ENCODE measurements around the gene COPZ1.

COPZ1 gene

DNA sequence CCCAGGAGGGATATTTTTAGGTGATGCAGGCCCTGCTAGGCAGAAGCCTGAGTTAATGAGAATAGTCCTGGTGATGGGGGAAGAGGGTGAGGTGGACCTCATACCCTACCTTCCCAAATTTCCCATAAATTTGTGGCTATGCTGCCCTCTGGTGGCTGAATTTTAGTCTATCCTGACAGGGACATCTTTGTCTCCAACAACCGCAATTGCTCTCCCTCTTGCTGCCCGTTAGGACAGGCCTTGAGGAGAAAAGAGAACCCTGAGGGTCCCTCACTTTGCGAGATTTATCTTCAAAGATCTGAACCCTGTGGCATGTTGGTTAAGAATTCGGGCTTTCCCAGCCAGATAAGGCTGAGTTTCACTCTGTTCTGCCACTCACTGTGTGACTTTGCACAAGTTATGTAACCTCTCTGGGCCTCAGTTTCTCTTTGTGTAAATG is 69.4 kb downstream of the COPZ1 start:
- DNase-seq (ENCODE audit: low read depth in 2 of 2) = peak in 1 of 2 experiments; percentile 29

DNA sequence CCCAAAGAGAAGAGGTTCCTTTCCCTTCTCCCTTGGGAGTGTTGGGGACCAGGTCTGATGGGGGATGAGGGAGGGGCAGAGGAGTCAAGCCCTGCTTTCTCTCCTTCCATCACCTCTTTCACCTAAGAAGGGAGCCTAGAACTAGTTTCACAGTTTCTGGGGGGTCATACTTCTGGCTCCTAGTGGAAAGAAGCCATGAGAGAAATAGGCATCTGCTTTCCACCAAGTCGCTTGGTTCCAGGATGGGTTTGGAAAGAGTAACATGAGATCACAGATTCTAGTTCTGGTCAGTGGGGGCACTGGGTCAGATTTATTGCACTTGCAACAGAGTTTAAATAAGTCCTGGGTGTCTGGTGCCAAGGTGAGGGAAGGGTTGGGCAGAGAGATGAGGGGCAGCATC is 70.1 kb downstream of the COPZ1 start:
- DNase-seq (ENCODE audit: low read depth in 2 of 2) = no peak

DNA sequence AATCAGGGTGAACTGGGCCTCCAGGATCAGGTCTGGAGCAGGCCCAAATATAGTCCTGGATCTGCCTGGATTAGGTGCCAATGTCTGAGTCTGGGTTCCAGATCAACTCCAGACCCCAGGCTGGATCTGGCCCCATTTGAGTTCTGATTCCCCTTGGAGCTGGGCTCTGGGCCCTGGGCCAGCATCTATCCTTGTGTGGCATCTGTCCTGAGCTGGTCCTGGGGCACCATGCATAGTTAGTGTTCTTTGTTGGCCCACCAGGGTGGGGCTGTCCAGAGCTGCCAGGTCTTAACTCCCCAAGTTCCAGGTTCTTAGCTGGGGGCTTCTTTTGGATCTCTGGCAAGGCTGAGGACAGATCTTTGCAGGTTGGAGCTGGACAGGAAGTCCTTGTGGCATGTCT is 70.6 kb downstream of the COPZ1 start:
- no peak for DNase-seq (ENCODE audit: low read depth in 2 of 2)

DNA sequence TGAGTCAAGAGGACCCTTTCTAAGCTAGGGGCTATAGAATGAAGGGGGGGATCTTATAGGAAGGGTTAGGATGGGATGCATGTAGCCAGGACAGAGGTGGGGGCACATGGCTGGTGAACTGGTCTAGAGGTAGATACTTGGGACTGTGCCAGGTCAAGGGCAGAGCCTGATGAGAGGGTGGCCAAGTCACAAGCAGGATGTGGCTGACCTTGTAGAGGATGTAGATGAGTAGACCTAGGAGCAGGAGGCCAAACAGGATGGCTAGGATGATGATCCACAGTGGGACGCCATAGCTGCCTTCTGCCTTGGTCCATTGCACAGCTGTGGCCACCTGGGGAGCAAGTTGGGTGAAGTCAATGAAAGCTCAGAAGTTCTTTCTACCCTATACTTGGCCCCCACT is 72.2 kb downstream of the COPZ1 start:
- DNase-seq (ENCODE audit: low read depth in 2 of 2) = no peak

DNA sequence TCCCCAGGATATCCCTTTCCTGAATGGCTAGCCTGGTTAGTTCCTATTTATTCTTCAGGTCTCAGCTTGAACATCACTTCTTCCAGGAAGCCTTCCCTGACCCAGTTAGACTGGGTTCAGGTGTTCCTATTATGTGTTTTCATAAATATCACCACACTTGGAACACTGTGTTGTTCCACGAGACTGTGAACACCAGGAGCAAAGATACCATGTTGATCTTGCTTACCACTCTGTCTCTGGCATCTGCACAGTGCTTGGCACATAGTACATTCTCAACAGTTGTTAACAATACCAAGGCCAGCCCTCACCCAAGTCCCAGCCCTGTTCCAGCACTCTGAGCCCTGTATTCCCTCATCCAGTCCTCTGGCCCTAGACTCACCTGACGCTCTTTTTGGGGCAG is 73.3 kb downstream of the COPZ1 start:
- DNase-seq (ENCODE audit: low read depth in 2 of 2) = no peak

DNA sequence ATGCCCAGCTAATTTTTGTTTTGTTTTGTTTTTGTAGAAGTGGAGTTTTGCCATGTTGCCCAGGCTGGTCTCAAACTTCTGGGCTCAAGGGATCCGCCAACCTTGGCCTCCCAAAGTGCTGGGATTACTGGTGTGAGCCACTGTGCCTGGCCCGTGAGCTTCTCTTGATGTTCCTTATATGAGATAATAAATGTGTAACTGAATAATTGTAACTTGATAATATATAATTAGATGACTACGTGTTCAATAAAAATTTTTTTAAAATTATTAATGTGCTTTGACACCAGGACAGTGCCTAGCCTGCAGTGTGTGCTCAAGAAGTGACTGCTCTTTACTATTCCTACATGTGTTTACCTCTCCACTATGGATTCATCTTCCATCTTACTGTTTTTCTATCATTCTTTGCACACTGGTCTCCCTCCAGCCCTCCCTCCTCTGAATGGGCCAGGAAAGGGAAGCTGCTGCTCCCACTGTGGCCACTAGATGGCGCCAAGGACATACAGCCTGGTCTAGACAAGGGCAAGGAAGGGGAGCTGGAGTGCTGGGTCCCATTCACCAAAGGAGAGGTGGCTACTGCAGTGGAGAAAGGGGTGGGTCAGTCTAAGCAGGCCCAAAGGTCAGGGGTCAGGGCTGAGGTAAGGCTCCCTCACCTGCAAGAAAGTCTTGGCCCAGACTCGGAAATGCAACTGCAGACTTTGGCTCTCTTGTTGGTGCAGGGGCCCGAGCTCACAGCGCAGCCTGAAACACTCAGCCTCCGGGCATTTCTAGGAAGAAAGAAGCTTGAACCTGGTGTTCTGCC is 74.3 kb downstream of the COPZ1 start:
- DNase-seq (ENCODE audit: low read depth in 2 of 2) = peak; percentile 67 to 69

DNA sequence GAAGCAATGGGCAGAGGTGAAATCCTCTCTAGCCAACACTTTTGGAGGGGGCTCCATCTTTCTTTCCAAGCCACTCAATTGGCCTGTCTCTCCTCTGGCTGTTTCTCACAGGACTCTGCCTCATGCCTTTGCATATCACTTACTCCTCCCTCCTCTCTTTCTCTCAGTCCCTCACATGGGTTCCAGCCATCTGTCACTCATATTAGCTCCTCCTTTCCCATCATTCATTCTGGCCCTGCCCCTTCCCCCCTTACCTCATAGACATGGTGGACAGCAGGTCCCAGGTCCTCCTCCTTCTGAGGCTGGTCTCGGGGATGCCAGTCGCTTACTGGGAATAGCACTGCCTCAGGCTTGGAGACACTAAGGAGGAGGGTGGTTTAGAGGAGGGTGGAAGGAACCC is 76.2 kb downstream of the COPZ1 start:
- DNase-seq (ENCODE audit: low read depth in 2 of 2) = no peak

Measured in fibroblast of skin of left quadriceps (primary cell).